ENCODE results near the gene KIF24.
"Not testable (repeated sequence)": the region's sequence is repeated elsewhere in the genome, so short reads cannot be mapped to it uniquely, and the experiment has no call there.

DNA sequence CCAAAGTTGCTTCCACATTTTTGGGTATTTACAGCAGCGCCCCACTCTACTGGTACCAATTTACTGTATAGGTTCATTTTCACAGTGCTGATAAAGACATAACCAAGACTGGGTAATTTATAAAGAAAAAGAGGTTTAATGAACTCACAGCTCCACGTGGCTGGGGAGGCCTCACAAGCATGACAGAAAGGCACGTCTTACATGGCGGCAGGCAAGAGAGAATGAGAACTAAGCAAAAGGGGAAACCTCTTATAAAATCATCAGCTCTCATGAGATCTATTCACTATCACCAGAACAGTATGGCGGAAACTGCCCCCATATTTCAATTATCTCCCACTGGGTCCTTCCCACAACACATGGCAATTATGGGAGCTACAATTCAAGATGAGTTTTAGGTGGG is 39.7 kb upstream of the KIF24 start:
- TF ChIP-seq, protein P1, sequence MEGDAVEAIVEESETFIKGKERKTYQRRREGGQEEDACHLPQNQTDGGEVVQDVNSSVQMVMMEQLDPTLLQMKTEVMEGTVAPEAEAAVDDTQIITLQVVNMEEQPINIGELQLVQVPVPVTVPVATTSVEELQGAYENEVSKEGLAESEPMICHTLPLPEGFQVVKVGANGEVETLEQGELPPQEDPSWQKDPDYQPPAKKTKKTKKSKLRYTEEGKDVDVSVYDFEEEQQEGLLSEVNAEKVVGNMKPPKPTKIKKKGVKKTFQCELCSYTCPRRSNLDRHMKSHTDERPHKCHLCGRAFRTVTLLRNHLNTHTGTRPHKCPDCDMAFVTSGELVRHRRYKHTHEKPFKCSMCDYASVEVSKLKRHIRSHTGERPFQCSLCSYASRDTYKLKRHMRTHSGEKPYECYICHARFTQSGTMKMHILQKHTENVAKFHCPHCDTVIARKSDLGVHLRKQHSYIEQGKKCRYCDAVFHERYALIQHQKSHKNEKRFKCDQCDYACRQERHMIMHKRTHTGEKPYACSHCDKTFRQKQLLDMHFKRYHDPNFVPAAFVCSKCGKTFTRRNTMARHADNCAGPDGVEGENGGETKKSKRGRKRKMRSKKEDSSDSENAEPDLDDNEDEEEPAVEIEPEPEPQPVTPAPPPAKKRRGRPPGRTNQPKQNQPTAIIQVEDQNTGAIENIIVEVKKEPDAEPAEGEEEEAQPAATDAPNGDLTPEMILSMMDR (IDR thresholded peaks at IDR 0.05; ENCODE audit: low read length) = not testable (repeated sequence)
- TF ChIP-seq EZH2 (IDR thresholded peaks at IDR 0.05; ENCODE audit: borderline replicate concordance, low read length) = not testable (repeated sequence)

Data from OCI-LY1 (cell line).